Measurements from ENCODE around the gene MMP28.

The MMP28 gene

GRCh38 chr17:35821308-35821707, 25.9 kb upstream of the MMP28 start:
- TF ChIP-seq CTCF (IDR thresholded peaks at IDR 0.05; ENCODE audit: low read depth, low read length): no peak
- no peak for DNase-seq (ENCODE audit: extremely low read depth, low read depth)

GRCh38 chr17:35819455-35819854, 24.0 kb upstream of the MMP28 start:
- no peak for TF ChIP-seq CTCF (IDR thresholded peaks at IDR 0.05; ENCODE audit: low read depth, low read length)
- DNase-seq (ENCODE audit: extremely low read depth, low read depth): no peak

DNA sequence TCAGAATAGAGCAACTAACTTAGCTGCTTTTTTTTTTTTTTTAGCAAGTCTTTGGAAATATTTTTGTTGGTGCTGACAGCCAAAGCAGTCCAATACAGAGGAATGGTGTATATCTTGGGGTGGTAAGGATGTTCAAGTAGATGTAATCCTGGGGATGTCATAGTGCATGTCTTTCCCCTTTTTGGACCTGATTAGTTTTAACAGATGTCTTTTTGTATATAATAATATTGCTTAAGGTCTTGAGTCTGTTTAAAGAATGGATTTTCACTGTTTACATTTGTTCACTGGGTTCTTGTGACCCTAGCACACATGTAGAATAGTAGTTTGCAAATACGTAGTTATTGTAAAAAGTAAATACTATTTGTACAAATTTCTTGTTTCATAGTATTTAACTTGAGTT, 21.8 kb upstream of the MMP28 start:
- no peak for DNase-seq (ENCODE audit: extremely low read depth, low read depth)
- no peak for TF ChIP-seq CTCF (IDR thresholded peaks at IDR 0.05; ENCODE audit: low read depth, low read length)

DNA sequence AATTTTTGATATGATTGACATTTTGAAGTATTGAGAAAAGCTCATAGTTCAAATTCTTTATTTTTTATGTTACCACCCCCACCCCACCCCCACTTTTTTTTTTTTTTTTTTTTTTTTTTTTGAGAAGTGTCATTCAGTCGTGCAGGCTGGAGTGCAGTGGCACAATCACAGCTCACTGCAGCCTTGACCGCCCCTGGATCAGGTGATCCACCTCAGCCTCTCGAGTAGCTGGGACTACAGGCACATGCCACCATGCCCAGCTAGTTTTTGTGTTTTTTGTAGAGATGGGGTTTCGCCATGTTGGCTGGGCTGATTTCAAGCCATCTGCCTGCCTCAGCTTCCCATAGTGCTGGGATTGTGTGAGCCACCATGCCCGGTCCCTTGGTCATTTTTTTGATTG, 21.3 kb upstream of the MMP28 start:
- no peak for DNase-seq (ENCODE audit: extremely low read depth, low read depth)
- no peak for TF ChIP-seq CTCF (IDR thresholded peaks at IDR 0.05; ENCODE audit: low read depth, low read length)

GRCh38 chr17:35812456-35812855, 17.0 kb upstream of the MMP28 start:
- no peak for TF ChIP-seq CTCF (IDR thresholded peaks at IDR 0.05; ENCODE audit: low read depth, low read length)
- no peak for DNase-seq (ENCODE audit: extremely low read depth, low read depth)

- no peak for TF ChIP-seq CTCF (IDR thresholded peaks at IDR 0.05; ENCODE audit: low read depth, low read length)
- no peak for DNase-seq (ENCODE audit: extremely low read depth, low read depth)
These were observed 16.3 kb upstream of the MMP28 start for GRCh38 chr17:35811759-35812158.

DNA sequence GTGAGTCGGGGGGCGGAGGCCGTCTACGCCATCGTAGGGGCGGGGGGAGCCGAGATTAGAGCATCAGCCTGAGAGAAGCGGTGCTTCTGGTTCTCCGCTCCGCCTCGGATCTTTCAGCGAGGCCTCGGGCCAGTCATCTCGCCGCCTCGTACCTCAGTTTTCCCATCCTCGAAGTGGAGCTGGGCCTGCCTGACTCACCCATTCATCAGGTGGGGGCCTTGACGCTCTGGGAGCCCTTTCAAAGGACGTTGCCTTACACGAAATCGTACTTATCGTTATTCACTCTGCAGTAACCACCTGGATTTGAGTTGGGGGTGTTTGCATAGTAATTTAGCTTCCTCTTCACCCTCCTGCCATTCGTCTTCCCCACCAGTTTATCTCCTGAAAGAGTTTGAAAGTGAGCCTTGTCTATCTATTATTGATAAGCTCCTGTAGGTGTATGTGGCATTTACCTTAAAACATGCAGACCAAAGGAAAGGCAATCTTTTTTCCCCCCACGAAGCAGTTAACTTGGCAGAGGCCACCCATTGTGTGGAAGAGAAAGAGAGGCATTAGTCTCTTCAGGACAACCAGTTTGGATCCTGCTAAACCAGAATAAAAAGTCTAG, 14.5 kb upstream of the MMP28 start:
- TF ChIP-seq CTCF (IDR thresholded peaks at IDR 0.05; ENCODE audit: low read depth, low read length): no peak
- no peak for DNase-seq (ENCODE audit: extremely low read depth, low read depth)
